HG02571 (cell line): ENCODE data around the gene SPART.

Experiments
- ATAC-seq: cut with Tn5 transposase; IDR thresholded peaks from one replicate; pipeline ENCODE4 v1.9.1; 2021; ENCODE audit warnings: mild to moderate bottlenecking, moderate library complexity; ENCODE audit not compliant: unreplicated experiment

SPART gene

GRCh38 chr13:36259361-36260137, 86.6 kb downstream of the SPART start:
- no peak for ATAC-seq

GRCh38 chr13:36258831-36259230, 87.4 kb downstream of the SPART start:
- no peak for ATAC-seq
